Activated CD4-positive, alpha-beta T cell treated with anti-CD3 and anti-CD28 coated beads for 48 hours (primary cell): Measurements from ENCODE around the gene FANCI.

Source experiments
- DNase-seq: peaks from one replicate; pipeline ENCODE4 v3.0.0-alpha.2; 2020

Gene FANCI

DNA sequence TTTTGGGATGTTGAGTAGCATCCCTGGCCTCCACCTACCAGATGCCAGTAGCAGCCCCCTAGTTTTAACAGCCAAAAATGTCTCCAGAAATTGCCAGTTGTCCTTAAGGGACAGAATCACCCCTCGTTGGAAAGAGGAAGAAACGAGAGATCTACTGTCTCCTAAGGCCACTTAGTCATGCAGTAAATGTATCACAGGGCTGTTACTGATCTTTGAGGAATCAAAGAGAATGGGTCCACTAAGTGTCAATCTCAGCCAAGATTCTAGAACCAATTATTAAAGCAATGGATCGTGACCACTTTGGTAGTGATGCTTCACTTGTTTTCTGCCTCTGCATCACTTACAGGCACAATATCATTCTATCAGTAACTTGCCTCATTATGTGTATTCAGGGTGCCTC, 64.5 kb downstream of the FANCI start:
- no peak for DNase-seq

DNA sequence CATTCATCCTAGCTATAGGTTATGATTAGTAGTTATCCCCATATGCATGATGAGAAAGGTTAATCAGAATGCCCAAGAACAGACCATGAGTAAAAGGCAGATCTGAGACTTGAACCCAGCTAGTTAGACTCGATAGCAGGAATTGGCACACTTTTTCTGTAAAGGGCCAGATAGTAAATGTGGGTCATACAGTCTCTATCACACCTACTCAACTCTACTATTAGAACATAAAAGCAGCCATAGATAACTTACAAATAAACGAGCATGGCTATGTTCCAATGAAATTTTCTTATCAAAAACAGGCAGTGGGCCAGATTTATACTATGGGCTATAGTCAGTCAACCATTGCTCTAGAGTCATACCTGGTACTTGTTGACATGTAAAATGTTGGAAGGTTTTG, 66.2 kb downstream of the FANCI start:
- no peak for DNase-seq

DNA sequence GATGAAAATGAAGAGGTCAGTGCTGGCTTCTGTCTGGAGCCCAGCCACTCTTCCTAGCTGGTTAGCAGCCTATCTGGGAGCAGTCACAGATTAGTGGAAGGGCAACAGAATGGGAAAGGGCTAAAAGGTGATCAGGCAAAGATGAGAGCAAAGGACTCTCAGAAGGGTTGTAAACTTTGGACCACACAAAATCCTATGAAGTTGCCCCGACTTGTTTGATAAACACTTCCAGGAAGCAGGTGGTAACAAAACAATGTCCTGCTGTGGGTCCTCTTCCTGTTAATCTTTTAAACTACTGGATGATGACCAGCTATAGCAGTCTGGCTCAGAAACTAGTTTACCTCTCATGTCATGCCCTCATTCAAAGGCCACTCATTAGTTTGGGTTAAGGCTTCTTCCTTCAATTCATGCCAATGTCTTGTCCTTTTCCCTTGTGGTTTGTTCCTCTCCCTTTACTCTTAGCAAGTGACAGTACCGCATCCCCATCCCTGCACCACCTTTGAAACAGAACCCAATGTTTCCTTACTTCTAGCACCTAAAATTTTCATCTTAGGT, 71.7 kb downstream of the FANCI start:
- DNase-seq: no peak

DNA sequence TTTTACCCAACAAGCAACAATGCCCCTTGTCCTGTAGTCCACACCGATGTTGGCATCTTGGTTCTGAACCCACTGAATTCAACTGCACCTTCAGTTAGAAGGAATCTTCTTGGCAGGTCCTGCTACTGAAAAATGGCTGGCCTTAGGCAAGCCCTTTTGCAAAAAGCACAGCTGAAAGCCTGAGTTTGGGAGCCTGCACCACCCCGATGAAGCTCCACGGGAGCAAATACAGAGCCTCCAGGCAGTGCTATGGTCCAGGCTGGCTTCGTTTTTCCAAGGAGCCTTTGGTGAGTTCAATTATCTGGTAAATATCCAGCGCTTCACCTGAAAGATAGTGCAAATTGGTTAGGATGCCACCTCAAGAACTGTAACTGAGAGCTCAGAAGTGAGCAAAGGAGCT, 72.7 kb downstream of the FANCI start:
- no peak for DNase-seq

DNA sequence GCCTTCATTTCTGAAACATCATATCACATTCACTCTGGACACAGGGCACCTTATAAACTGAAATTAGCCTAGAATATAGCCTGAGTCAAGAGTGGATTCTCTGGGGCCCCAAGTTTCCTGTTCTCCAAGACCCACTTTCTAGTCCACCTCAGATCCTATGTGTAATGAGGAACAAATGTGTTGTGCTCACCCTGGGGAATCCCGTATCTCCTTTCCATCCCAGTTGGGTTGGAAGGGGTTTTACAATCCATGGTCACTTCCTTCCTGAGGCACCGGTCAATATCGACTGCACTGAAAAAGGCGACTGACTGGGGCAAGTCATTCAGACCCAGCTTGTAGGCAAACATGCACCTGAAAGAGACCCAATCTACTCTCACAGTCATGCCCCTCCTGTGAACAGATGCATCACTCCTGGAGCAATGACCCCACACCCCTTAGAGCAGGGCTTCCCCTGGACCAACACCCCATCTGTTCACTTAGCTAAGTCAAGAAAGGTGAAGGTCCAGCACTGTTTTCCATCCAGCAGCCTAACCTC, 73.5 kb downstream of the FANCI start:
- DNase-seq: no peak

DNA sequence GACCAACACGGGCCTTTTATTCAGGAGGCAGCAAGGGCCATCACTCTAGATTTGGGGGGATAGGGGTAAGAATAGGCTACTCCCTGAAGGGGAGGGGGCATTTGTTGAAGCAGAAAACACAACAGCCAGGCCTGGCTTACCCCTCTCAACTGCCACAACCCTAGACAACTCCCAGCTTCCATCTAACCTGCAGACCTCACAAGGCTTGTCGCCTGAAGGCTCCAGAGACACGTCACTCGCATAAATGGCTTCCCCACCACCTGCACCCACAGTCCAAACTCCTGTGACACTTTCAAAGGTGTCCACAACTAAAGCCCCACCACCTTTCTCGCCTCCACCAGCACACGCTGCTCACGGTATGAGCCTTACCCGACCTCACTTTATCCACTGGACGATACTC, 75.9 kb downstream of the FANCI start:
- DNase-seq: no peak

DNA sequence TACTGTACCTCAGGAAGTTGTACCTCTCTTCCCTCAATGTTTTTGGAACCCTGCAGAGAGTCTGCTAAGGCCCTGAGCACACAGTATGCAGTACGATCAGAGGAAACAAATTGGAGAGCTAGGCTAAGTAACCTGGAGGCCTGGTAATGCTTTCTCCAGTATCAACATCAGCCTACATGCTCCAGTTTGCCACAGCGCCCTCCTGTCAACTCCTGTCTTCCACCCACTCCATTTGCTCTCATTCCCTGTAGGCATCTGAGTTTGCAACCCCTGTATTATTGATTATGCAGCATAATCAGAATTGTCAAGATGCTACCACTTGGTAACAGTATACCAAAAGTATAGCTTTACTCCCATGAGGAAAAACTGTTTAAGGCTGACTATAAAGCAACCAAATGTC, 76.4 kb downstream of the FANCI start:
- DNase-seq: no peak

DNA sequence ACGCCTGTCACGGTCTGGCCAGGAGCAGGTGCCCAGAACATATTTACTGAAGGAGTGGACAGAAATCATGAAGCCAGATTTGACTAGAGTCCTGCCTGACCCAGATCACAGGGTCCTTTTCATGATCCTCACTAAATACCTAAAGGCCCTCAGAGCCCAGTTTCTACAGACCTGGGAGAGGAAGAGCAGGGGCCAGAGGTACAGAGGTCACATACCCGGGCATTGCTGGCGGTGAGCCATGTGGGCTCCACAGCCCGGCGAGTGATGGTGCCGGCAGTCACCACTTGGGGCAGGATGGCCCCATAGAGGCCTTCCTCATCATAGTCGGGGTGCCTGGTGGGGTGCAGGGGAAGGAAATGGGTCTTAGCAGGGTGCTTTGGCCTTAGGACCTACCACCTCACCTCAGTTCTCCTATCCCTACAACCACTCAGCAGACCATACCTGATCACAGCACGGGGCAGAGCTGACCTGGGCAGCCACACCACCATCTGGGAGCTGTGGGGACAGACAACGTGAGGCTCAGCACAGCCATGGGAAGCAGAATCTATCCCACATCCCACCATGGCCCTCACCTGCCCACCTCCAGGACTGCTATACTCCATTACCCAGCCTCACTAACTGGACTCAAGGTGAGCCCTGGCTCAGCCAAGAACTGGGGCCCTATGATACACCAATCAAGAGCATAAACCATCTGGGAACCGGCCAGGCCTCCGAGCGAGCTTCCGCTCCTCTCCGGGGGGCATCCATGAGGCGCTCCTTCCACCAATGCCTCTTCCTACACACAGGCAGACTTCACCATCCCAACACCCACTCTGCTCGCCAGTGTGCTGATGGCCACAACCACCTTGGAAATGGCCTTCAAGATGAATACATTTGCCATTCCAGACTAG, 78.0 kb downstream of the FANCI start:
- DNase-seq: no peak

DNA sequence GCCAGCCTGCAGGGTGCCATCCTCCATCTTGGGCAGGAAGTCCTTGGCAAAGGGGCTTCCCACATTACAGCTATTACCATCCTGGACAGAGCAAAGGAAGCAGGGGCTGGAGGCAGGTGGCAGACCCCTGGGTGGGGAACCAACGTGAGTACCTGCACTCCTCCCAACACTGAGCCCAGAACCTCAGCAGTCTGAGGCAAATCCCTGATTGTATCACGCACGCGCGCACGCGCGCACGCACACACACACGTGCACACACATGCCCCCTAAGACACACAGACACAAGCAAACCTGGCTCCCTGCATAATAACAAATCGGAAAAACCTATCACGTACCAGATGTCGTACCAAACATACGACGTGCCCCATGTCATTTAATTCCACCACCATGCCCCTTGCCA, 79.0 kb downstream of the FANCI start:
- no peak for DNase-seq

DNA sequence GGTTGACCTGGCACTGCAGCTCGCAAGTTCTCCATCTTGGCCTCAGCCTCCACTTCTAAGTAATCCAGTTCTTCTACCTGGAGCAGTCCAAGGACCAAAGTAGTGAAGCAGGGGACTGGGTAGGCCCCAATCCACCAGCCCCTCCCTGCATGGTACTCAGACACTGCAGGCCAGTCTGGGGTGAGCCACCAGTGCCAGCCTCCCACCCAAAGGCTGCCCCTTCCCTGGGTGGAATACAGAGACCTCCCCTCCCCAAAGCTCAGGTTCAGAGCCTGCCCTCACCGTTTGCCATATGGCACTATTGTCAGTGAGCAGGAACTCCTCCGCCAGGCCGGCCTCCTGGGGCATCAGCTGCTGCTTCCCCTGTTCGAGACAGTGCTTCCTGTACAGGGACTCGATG, 80.0 kb downstream of the FANCI start:
- DNase-seq: no peak

DNA sequence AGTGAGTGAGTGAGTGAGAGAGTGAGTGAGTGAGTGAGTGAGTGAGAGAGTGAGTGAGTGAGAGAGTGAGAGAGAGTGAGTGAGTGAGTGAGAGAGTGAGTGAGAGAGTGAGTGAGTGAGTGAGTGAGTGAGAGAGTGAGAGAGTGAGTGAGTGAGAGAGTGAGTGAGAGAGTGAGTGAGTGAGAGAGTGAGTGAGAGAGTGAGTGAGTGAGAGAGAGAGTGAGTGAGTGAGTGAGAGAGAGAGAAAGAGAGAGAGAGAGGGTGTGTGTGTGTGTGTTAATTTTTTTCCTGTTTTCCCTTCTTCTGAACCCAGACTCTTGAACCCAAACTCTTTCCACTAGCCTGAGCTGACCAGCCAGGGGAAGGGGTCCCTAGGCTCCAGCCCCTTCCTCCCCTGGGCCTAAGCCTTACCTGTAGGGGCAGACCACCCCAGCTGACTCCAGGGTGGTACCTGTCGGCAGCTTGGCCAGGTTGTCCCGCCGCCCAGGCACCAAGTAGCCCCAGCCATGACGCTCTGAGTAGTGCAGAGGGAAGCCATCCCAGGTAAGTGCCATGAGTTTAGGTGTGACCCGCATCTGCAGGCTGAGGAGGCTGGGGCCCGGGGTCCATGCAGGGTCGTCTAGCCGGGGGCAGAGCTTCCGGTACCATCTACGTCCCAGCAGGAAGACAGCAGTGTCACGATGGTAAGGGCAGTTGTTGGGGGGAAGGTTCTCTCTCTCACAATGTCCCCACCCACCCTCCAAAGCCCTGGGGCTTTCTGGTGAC, 81.4 kb downstream of the FANCI start:
- DNase-seq: no peak

DNA sequence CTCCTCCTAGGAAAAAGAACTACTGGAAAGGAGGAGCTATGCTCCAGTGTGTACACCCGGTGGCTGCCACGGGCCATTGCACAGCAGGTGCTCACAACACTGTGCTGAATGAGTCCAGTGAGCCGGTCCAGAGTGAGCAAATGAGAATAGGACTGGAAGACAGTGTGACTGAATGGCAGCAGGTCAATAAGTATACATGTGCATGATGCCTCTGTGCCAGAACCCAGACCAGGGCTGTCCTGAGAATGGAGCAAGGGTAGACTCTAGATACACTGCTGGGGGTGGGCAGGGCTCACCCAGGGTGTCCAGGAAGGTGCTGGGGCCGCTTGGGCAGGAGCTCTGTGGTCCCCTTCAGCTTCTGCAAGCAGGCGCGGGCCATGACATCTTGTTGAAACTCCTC, 82.5 kb downstream of the FANCI start:
- DNase-seq: no peak

DNA sequence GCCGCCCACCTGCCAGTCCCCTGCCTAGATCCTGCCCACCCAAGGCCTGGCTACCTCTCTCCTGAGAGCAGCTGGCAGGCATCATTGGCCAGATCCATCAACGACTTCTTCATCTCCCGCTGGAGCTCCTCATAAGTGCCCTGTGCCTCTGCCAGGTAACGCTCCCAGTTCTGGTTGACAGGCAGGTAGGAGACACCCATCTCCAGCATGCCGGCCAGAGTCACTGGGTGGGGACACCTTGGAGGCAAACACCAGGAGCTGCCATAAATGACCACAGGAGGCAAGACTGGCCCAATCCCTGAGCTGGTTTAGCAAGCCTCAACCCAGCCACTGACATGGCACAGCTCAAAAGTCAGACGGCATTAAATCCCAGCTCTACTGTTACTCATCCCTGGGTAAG, 83.3 kb downstream of the FANCI start:
- no peak for DNase-seq

DNA sequence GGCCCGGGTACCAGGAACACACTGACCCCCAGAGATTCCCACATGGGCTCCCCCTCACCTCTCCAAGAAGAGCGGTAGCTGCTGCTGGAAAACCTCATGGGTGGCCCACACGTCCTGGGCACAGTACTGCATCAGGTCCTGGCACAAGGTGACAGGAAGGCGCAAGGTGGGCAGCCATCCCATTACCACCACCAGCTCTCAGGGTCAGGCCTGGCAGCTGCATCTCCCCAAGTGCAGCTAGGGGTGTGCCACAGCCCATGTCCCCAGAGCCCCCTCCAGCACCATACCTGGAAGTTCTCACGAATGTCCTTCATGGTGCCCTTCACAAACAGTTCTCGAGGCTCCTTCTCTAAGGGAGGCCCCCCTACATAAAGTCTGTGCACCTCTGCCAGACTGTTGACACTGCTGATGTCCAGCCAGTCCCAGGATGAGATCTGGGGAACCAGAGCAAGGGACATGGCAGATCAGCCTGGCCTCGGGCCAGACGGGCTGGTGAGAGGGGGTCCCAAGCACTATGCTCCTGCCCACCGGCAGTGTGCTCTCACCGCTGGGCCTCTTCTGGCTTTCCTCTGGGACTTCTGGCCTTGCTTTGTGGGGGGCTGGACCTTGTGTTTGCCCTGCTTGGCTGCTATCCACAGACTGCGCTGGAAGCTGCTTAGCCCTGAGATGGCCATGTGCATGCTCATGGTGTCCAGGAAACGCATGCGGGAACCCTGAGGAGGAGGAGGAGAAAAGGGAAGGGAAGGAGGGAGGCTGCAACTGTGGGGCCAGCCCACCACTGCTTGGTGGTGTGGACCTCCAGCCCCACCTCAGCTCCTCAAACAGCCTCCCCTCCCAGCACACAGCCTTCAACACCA, 84.8 kb downstream of the FANCI start:
- DNase-seq: no peak

DNA sequence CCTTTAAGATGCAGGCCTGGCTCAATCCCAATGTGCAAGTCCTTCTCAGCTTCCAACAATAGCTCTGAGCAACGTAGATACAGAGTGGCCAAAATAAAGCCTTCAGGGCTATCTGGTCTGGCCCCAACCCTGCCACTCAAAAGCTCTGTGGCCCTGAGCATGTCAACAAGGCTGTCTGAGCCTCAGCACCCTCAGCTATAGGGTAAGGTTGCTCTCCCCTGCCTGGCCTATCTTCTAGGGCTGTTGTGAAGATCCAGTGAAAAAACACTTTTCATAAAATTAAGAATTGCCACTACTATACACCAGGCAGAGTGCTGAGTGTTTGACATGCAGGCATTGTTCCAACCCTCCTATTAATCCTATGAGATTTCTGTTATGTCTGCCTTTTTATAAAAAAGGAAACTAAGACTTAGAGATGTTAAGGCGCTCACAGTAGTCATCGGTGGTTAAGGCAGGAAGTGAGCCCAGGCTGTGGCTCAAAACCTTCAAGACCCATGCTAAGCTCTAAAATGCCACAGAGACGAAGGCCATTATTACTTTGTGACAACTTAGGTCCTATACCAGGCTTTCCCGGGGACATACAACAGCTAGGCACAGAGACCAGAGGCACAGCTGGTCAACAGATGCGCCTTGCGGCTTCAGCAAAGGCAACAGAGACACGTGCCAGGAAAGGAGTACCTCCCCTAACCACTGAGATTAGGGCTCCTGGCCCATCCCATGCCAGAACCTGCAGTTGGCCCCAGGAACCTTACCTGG, 85.7 kb downstream of the FANCI start:
- no peak for DNase-seq

DNA sequence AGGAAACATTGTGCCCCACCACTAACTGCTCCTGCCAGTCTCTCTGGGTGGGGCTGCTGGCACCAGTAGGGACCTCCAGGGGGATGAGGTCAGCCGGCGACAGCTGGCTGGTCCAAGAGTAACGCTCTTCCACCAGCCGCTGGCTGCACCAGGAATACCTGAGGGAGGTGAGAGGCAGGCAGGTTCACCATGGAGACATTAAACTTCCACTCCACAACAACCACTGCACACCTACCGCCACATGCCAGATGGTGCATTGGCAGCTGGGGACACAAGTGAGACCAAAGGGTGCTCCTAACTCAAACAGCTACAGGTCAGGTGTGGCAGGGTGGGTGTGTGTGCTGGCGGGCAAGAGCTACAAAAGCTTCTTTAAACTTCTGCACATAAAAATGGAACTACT, 86.3 kb downstream of the FANCI start:
- no peak for DNase-seq

DNA sequence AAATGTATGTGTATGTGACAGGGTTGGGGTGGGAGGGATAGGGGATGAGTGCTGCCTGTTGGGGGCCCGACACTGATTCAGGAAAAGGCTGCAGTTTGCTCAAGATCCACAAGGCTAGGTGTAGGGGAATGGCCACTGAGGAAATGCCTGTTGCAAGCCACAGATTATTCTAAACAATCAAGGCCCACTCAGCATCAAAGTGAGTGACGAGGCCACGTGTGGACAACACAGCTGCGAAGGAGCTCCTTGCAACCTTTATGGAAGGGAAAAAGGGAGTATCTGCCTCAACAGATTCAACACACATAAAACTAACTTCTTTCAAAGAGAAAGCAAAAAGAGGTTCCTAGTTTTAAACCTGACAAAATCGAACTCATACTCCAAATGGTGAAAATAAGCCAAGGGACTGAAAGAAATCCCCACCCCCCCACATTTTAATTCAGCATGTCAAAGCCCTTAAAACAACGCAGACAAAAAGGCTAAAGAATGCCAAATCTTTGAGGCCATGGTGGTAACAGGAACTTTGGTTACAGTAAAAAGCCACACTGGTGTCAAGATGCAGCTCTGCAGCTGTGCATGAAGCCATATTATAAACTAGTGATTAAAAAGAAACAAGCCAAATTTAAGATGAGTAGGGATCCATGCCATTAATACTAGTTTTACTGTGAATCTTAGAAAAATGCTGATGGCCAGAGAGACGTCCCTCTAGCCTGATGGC, 87.3 kb downstream of the FANCI start:
- DNase-seq: no peak

DNA sequence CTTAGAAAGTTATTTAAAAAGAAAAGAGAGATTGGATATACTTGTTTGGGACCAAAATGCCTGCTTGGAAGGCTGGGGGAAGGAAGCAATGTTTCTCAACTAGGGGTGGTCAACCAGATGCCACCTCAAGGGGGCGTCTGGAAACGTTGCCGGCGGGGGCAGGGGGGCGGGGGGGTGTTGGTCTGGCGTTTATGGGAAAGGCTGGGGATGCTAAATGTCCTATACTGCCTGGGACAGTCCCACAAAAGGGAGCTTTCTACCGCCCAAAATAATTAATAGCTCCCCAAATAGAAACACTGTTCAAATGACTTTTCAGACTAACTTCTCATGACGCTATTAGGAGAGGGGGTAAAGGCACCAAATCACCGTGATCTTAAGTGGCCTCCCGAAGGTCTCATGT, 88.7 kb downstream of the FANCI start:
- no peak for DNase-seq

DNA sequence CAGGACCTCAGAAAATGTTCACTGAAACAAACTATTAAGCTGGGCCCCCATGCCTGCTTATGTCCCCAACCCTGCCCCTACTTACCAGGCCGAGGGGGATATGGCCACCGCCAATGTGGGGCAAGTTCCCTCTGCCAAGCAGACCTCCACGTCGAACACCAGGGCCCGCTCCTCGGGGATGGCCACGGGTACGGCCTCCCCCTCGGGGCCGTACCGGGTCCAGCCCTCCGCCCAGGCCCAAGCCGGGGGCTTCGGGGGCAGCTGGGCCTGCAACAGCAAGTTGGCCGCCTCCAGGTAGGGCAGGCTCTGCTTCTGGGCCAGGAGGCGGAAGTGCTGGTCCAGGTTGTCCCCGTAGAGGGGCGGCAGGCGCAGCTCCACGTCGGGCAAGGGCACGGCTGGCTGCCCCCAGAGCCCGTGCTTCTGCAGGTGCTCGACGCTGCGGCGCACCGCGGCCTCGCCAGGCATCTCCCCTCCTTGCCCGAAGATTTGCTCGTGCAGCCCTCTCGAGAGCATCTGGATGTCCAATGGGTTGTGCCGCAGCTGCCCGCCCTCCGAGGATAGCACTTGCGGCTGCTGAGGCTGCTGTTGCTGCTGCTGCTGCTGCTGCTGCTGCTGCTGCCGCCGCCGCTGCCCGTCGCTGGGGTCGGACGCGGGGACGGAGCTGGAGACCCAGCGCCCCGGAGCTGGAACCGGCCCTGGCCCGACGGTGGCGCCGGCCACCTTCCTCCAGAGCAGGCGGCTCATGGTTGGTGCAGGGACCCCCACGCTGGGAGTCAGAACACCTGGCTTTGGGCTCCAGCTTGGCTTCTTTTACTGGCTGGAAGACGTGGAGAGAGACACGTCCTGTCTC, 89.5 kb downstream of the FANCI start:
- DNase-seq: no peak

DNA sequence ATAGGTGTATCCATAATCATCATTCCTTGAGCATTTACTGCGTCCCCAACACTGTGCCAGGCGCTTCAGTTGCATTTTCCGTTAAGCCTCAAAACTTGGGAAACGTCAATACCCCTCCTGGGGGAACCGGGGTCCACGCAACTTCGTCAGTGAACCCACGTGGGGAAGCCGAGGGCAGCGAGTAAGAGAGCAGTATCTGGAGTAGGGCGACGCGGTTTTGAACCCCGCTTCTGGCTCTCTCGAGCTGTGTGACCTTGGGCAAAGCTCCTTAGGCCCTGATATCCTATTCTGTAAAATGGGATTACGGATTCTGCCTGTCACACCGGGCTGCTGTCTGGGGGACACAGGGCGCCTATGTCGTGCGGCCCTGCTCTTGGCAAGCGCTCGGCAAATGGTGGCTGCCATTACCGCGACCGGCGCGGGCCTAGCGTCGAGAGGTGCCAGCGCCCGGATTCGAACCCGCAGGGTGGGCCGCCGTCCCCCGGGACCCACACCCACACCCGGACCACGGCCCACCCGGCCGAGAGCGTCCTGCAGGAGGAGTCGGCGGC, 90.3 kb downstream of the FANCI start:
- DNase-seq: peak; percentile 72
